WTC11 (cell line): ENCODE data around the gene PCNP. TPM values are rescaled to one million over a fixed set of nuclear protein-coding genes. Genes with fewer than 3 reads are reported as not detected.

Source experiments
- ATAC-seq: fragments of 200-7000 bp; cut with Tn5 transposase; 2 replicates; pipeline ENCODE4 v1.10.0; 2021; ENCODE audit warnings: mild to moderate bottlenecking, moderate library complexity
- CTCF ChIA-PET: fragments of 300-600 bp; sonication (Branson Sonifier 250); formaldehyde crosslinking; loops from one replicate; lab custom pipeline; 2021; ENCODE audit warnings: antibody characterized with exemption; lab: Charles Lee
- POLR2A ChIA-PET: fragments of 350-600 bp; sonication (Branson Sonifier 250); formaldehyde crosslinking; loops from one replicate; lab custom pipeline; 2021; ENCODE audit warnings: antibody characterized with exemption; lab: Charles Lee
- DNase-seq: peaks from one replicate; pipeline ENCODE4 v3.0.0; 2021; ENCODE audit warnings: low spot score
- H3K27ac Mint-ChIP-seq: 2 replicates; pipeline ENCODE4 v1.8.0; 2021; ENCODE audit warnings: mixed read lengths
- H3K27me3 Mint-ChIP-seq: 2 replicates; pipeline ENCODE4 v1.8.0; 2021; ENCODE audit warnings: low read depth, mild to moderate bottlenecking, moderate library complexity, mixed read lengths
- H3K36me3 Mint-ChIP-seq: 2 replicates; pipeline ENCODE4 v1.8.0; 2021; ENCODE audit warnings: mixed read lengths
- H3K4me1 Mint-ChIP-seq: 2 replicates; pipeline ENCODE4 v1.8.0; 2022; ENCODE audit warnings: mixed read lengths
- H3K4me3 Mint-ChIP-seq: 2 replicates; pipeline ENCODE4 v1.8.0; 2021; ENCODE audit warnings: mild to moderate bottlenecking, moderate library complexity, mixed read lengths
- H3K9me3 Mint-ChIP-seq: 2 replicates; pipeline ENCODE4 v1.8.0; 2021; ENCODE audit warnings: mixed read lengths
- ATF1 ChIP-seq: sonication (generic); formaldehyde crosslinking; IDR thresholded peaks from 2 replicates; pipeline ENCODE4 v1.8.1; 2023; ENCODE audit warnings: mild to moderate bottlenecking, moderate library complexity, missing genetic modification reagents
- ATF6 ChIP-seq: sonication (generic); formaldehyde crosslinking; IDR thresholded peaks from 2 replicates; pipeline ENCODE4 v1.8.1; 2023; ENCODE audit warnings: mild to moderate bottlenecking, missing genetic modification reagents
- ELF4 ChIP-seq: sonication (generic); formaldehyde crosslinking; IDR thresholded peaks from 2 replicates; pipeline ENCODE4 v1.8.1; 2022; ENCODE audit warnings: low read depth, mild to moderate bottlenecking, moderate library complexity, missing genetic modification reagents
- ERG ChIP-seq: fragments of 250-450 bp; sonication (Bioruptor Pico); IDR thresholded peaks from 2 replicates; pipeline ENCODE4 v1.8.0; 2021; ENCODE audit warnings: mild to moderate bottlenecking
- ETV6 ChIP-seq: sonication (generic); formaldehyde crosslinking; IDR thresholded peaks from 2 replicates; pipeline ENCODE4 v1.8.1; 2022; ENCODE audit warnings: mild to moderate bottlenecking, missing genetic modification reagents
- GABPB1 ChIP-seq: sonication (generic); formaldehyde crosslinking; IDR thresholded peaks from 2 replicates; pipeline ENCODE4 v1.8.1; 2023; ENCODE audit warnings: mild to moderate bottlenecking, missing genetic modification reagents
- JUN ChIP-seq: sonication (generic); formaldehyde crosslinking; IDR thresholded peaks from 2 replicates; pipeline ENCODE4 v1.8.0; 2023; ENCODE audit warnings: mild to moderate bottlenecking, missing genetic modification reagents
- KAT7 ChIP-seq: sonication (generic); formaldehyde crosslinking; IDR thresholded peaks from 2 replicates; pipeline ENCODE4 v1.8.1; 2023; ENCODE audit warnings: missing genetic modification reagents, mild to moderate bottlenecking, borderline replicate concordance
- MXD4 ChIP-seq: fragments of 250-450 bp; sonication (Bioruptor Pico); IDR thresholded peaks from 2 replicates; pipeline ENCODE4 v1.8.0; 2021; ENCODE audit warnings: mild to moderate bottlenecking, moderate library complexity, borderline replicate concordance
- NR2C2 ChIP-seq: sonication (generic); formaldehyde crosslinking; IDR thresholded peaks from 2 replicates; pipeline ENCODE4 v1.8.0; 2022; ENCODE audit warnings: mild to moderate bottlenecking, missing genetic modification reagents
- RELA ChIP-seq: sonication (generic); formaldehyde crosslinking; IDR thresholded peaks from 2 replicates; pipeline ENCODE4 v1.8.1; 2022; ENCODE audit warnings: missing genetic modification reagents, mild to moderate bottlenecking, borderline replicate concordance
- SP1 ChIP-seq: sonication (generic); formaldehyde crosslinking; conservative IDR thresholded peaks from 2 replicates; pipeline ENCODE4 v1.8.1; 2022; ENCODE audit warnings: missing genetic modification reagents
- STAT6 ChIP-seq: sonication (generic); formaldehyde crosslinking; conservative IDR thresholded peaks from 2 replicates; pipeline ENCODE4 v1.8.1; 2023; ENCODE audit warnings: mild to moderate bottlenecking, low read depth, missing genetic modification reagents, moderate library complexity
- TEAD1 ChIP-seq: sonication (generic); formaldehyde crosslinking; IDR thresholded peaks from 2 replicates; pipeline ENCODE4 v1.8.0; 2022; ENCODE audit warnings: mild to moderate bottlenecking, missing genetic modification reagents
- USF1 ChIP-seq: sonication (generic); formaldehyde crosslinking; IDR thresholded peaks from 2 replicates; pipeline ENCODE4 v1.8.0; 2022; ENCODE audit warnings: mild to moderate bottlenecking, missing genetic modification reagents
- USF2 ChIP-seq: sonication (generic); formaldehyde crosslinking; IDR thresholded peaks from 2 replicates; pipeline ENCODE4 v1.8.1; 2023; ENCODE audit warnings: mild to moderate bottlenecking, missing genetic modification reagents, moderate library complexity
- ZNF219 ChIP-seq: sonication (generic); formaldehyde crosslinking; IDR thresholded peaks from 2 replicates; pipeline ENCODE4 v1.8.0; 2023; ENCODE audit warnings: missing genetic modification reagents, mild to moderate bottlenecking, borderline replicate concordance
- ZNF232 ChIP-seq: sonication (generic); formaldehyde crosslinking; IDR thresholded peaks from 2 replicates; pipeline ENCODE4 v1.8.0; 2022; ENCODE audit warnings: mild to moderate bottlenecking, missing genetic modification reagents
- ZNF423 ChIP-seq: fragments of 250-450 bp; sonication (Bioruptor Pico); IDR thresholded peaks from 2 replicates; pipeline ENCODE4 v2.1.2; 2022; ENCODE audit warnings: mild to moderate bottlenecking, moderate library complexity
- ZNF425 ChIP-seq: fragments of 250-450 bp; sonication (Bioruptor Pico); conservative IDR thresholded peaks from 2 replicates; pipeline ENCODE4 v1.9.0; 2021; ENCODE audit warnings: mild to moderate bottlenecking
- total RNA-seq: library from RNA; stranded (reverse); gene quantifications from 3 replicates; pipeline ENCODE4 v1.2.3, GENCODE V29; 2021

The PCNP gene
- total RNA-seq, 1 experiment from 2014 or later = 187 TPM

- CTCF ChIA-PET = no interaction called here
- no peak for ATAC-seq
Observed at GRCh38 chr3:101617478-101617877, 43.5 kb downstream of the PCNP start.

GRCh38 chr3:101618726-101619125 lies 44.7 kb downstream of the PCNP start:
- Mint-ChIP-seq H3K4me3 (no peak overlapping the region), H3K36me3 (no peaks in the 10 kb centered on the region), H3K27me3 (no peaks in the 10 kb centered on the region), H3K27ac (no peak overlapping the region), H3K4me1 (no peaks in the 10 kb centered on the region), H3K9me3 (peaks cover 3% of the 10 kb centered on the region; the same call in 1 of the 2 replicates)
- ChIA-PET CTCF (no interaction called here), POLR2A (no interaction called here)
- no peak for TF ChIP-seq ATF1 (CRISPR knock-in tag)
- TF ChIP-seq USF2 (CRISPR knock-in tag) = no peak
- no peak for TF ChIP-seq ZNF219 (CRISPR knock-in tag)
- no peak for TF ChIP-seq TEAD1
- TF ChIP-seq ZNF425 (CRISPR knock-in tag) = no peak
- TF ChIP-seq ZNF423 = no peak
- no peak for TF ChIP-seq MXD4 (CRISPR knock-in tag)
- no peak for TF ChIP-seq RELA (CRISPR knock-in tag)
- no peak for TF ChIP-seq STAT6
- TF ChIP-seq ERG = no peak
- TF ChIP-seq ETV6 (CRISPR knock-in tag) = no peak
- no peak for TF ChIP-seq JUN (CRISPR knock-in tag)
- no peak for TF ChIP-seq ELF4 (CRISPR knock-in tag)
- no peak for TF ChIP-seq ZNF232 (CRISPR knock-in tag)
- no peak for ATAC-seq
- no peak for DNase-seq

More at GRCh38 chr3:101617478-101617877, 43.5 kb downstream of the PCNP start:
- Mint-ChIP-seq H3K27ac (no peak overlapping the region), H3K27me3 (no peaks in the 10 kb centered on the region), H3K4me3 (no peak overlapping the region), H3K9me3 (0 out of 2 replicates have a peak, but pooled peaks cover 3% of the 10 kb centered on the region), H3K36me3 (no peaks in the 10 kb centered on the region), H3K4me1 (no peaks in the 10 kb centered on the region)
- POLR2A ChIA-PET = no interaction called here
- TF ChIP-seq JUN (CRISPR knock-in tag) (no peak), NR2C2 (CRISPR knock-in tag) (no peak), ATF6 (CRISPR knock-in tag) (no peak), SP1 (CRISPR knock-in tag) (no peak), KAT7 (no peak), GABPB1 (no peak), USF1 (CRISPR knock-in tag) (no peak), RELA (CRISPR knock-in tag) (no peak)
- DNase-seq = no peak
